ENCODE data around the gene CFAP299. TPM values are rescaled to one million over a fixed set of nuclear protein-coding genes. Genes with fewer than 3 reads are reported as not detected.
"Not testable (repeated sequence)": the region's sequence is repeated elsewhere in the genome, so short reads cannot be mapped to it uniquely, and the experiment has no call there.

CFAP299 gene
- total RNA-seq, 1 experiment from 2014 or later: not detected

- Histone ChIP-seq H3K27me3 (ENCODE audit: control insufficient read depth, insufficient read depth, low read length) (no peaks in the 10 kb centered on the region), H3K36me3 (replicated peaks; ENCODE audit: control insufficient read depth, insufficient read depth, low read length) (no peaks in the 10 kb centered on the region), H3K4me3 (ENCODE audit: insufficient read depth, low read depth, low read length) (no peak overlapping the region)
- DNase-seq: no peak
Measured at GRCh38 chr4:80311130-80311529, 24.4 kb upstream of the CFAP299 start.

GRCh38 chr4:80312124-80312523 lies 23.4 kb upstream of the CFAP299 start:
- H3K36me3 ChIP-seq (replicated peaks; ENCODE audit: control insufficient read depth, insufficient read depth, low read length): no peaks in the 10 kb centered on the region
- no peaks in the 10 kb centered on the region for H3K27me3 ChIP-seq (ENCODE audit: control insufficient read depth, insufficient read depth, low read length)
- no peak for DNase-seq
- no peak overlapping the region for H3K4me3 ChIP-seq (ENCODE audit: insufficient read depth, low read depth, low read length)

GRCh38 chr4:80313627-80314026 lies 21.9 kb upstream of the CFAP299 start:
- no peaks in the 10 kb centered on the region for H3K27me3 ChIP-seq (ENCODE audit: control insufficient read depth, insufficient read depth, low read length)
- H3K36me3 ChIP-seq (replicated peaks; ENCODE audit: control insufficient read depth, insufficient read depth, low read length): no peaks in the 10 kb centered on the region
- no peak overlapping the region for H3K4me3 ChIP-seq (ENCODE audit: insufficient read depth, low read depth, low read length)
- no peak for DNase-seq

GRCh38 chr4:80315848-80316247 lies 19.7 kb upstream of the CFAP299 start:
- not testable (repeated sequence) for H3K36me3 ChIP-seq (replicated peaks; ENCODE audit: control insufficient read depth, insufficient read depth, low read length); DNase-seq

GRCh38 chr4:80321341-80321740 lies 14.2 kb upstream of the CFAP299 start:
- H3K4me3 ChIP-seq (ENCODE audit: insufficient read depth, low read depth, low read length): no peak overlapping the region
- no peak for DNase-seq
- no peaks in the 10 kb centered on the region for H3K27me3 ChIP-seq (ENCODE audit: control insufficient read depth, insufficient read depth, low read length)
- no peaks in the 10 kb centered on the region for H3K36me3 ChIP-seq (replicated peaks; ENCODE audit: control insufficient read depth, insufficient read depth, low read length)

More at GRCh38 chr4:80315848-80316247, 19.7 kb upstream of the CFAP299 start:
- H3K27me3 ChIP-seq (ENCODE audit: control insufficient read depth, insufficient read depth, low read length); H3K4me3 ChIP-seq (ENCODE audit: insufficient read depth, low read depth, low read length): not testable (repeated sequence)

- Histone ChIP-seq H3K36me3 (replicated peaks; ENCODE audit: control insufficient read depth, insufficient read depth, low read length) (no peaks in the 10 kb centered on the region), H3K27me3 (ENCODE audit: control insufficient read depth, insufficient read depth, low read length) (no peaks in the 10 kb centered on the region), H3K4me3 (ENCODE audit: insufficient read depth, low read depth, low read length) (no peak overlapping the region)
- DNase-seq: peak; percentile 16
Measured at GRCh38 chr4:80321776-80322175, 13.8 kb upstream of the CFAP299 start.

GRCh38 chr4:80322716-80323115 lies 12.8 kb upstream of the CFAP299 start:
- Histone ChIP-seq H3K27me3 (ENCODE audit: control insufficient read depth, insufficient read depth, low read length) (no peaks in the 10 kb centered on the region), H3K4me3 (ENCODE audit: insufficient read depth, low read depth, low read length) (no peak overlapping the region), H3K36me3 (replicated peaks; ENCODE audit: control insufficient read depth, insufficient read depth, low read length) (no peaks in the 10 kb centered on the region)
- DNase-seq: no peak

- Histone ChIP-seq H3K4me3 (ENCODE audit: insufficient read depth, low read depth, low read length) (no peak overlapping the region), H3K36me3 (replicated peaks; ENCODE audit: control insufficient read depth, insufficient read depth, low read length) (no peaks in the 10 kb centered on the region), H3K27me3 (ENCODE audit: control insufficient read depth, insufficient read depth, low read length) (no peaks in the 10 kb centered on the region)
- no peak for DNase-seq
Measured at GRCh38 chr4:80324171-80324570, 11.4 kb upstream of the CFAP299 start.

GRCh38 chr4:80331693-80332092 lies 3.8 kb upstream of the CFAP299 start:
- DNase-seq: no peak
- Histone ChIP-seq H3K27me3 (ENCODE audit: control insufficient read depth, insufficient read depth, low read length) (peaks cover 11% of the 10 kb centered on the region), H3K4me3 (ENCODE audit: insufficient read depth, low read depth, low read length) (no peak overlapping the region)

GRCh38 chr4:80333121-80333520 lies 2.4 kb upstream of the CFAP299 start:
- H3K27me3 ChIP-seq (ENCODE audit: control insufficient read depth, insufficient read depth, low read length): peaks cover 12% of the 10 kb centered on the region

More at GRCh38 chr4:80331693-80332092, 3.8 kb upstream of the CFAP299 start:
- no peaks in the 10 kb centered on the region for H3K36me3 ChIP-seq (replicated peaks; ENCODE audit: control insufficient read depth, insufficient read depth, low read length)

GRCh38 chr4:80334568-80334967 lies 962 bp upstream of the CFAP299 start:
- Histone ChIP-seq H3K4me3 (ENCODE audit: insufficient read depth, low read depth, low read length) (no peak overlapping the region), H3K36me3 (replicated peaks; ENCODE audit: control insufficient read depth, insufficient read depth, low read length) (no peaks in the 10 kb centered on the region), H3K27me3 (ENCODE audit: control insufficient read depth, insufficient read depth, low read length) (peaks cover 12% of the 10 kb centered on the region)
- DNase-seq: no peak

More at GRCh38 chr4:80333121-80333520, 2.4 kb upstream of the CFAP299 start:
- no peaks in the 10 kb centered on the region for H3K36me3 ChIP-seq (replicated peaks; ENCODE audit: control insufficient read depth, insufficient read depth, low read length)
- no peak overlapping the region for H3K4me3 ChIP-seq (ENCODE audit: insufficient read depth, low read depth, low read length)
- DNase-seq: no peak

- no peak for DNase-seq
- no peaks in the 10 kb centered on the region for H3K36me3 ChIP-seq (replicated peaks; ENCODE audit: control insufficient read depth, insufficient read depth, low read length)
Measured at GRCh38 chr4:80335226-80335553, 340 bp upstream of the CFAP299 start.

GRCh38 chr4:80336582-80336981 lies 1.1 kb downstream of the CFAP299 start:
- H3K36me3 ChIP-seq (replicated peaks; ENCODE audit: control insufficient read depth, insufficient read depth, low read length): no peaks in the 10 kb centered on the region
- DNase-seq: peak; percentile 54
- no peak overlapping the region for H3K4me3 ChIP-seq (ENCODE audit: insufficient read depth, low read depth, low read length)
- H3K27me3 ChIP-seq (ENCODE audit: control insufficient read depth, insufficient read depth, low read length): peaks cover 12% of the 10 kb centered on the region

More at GRCh38 chr4:80335226-80335553, 340 bp upstream of the CFAP299 start:
- H3K27me3 ChIP-seq (ENCODE audit: control insufficient read depth, insufficient read depth, low read length): peaks cover 12% of the 10 kb centered on the region
- peak overlapping the region; percentile 47; the same call in 1 of the 2 replicates for H3K4me3 ChIP-seq (ENCODE audit: insufficient read depth, low read depth, low read length)

- Histone ChIP-seq H3K27me3 (ENCODE audit: control insufficient read depth, insufficient read depth, low read length) (peaks cover 10% of the 10 kb centered on the region), H3K36me3 (replicated peaks; ENCODE audit: control insufficient read depth, insufficient read depth, low read length) (no peaks in the 10 kb centered on the region), H3K4me3 (ENCODE audit: insufficient read depth, low read depth, low read length) (no peak overlapping the region)
- no peak for DNase-seq
Measured at GRCh38 chr4:80340036-80340435, 4.5 kb downstream of the CFAP299 start.

GRCh38 chr4:80342684-80343083 lies 7.2 kb downstream of the CFAP299 start:
- not testable (repeated sequence) for H3K4me3 ChIP-seq (ENCODE audit: insufficient read depth, low read depth, low read length); H3K27me3 ChIP-seq (ENCODE audit: control insufficient read depth, insufficient read depth, low read length); H3K36me3 ChIP-seq (replicated peaks; ENCODE audit: control insufficient read depth, insufficient read depth, low read length); DNase-seq

- Histone ChIP-seq H3K27me3 (ENCODE audit: control insufficient read depth, insufficient read depth, low read length) (no peaks in the 10 kb centered on the region), H3K4me3 (ENCODE audit: insufficient read depth, low read depth, low read length) (no peak overlapping the region), H3K36me3 (replicated peaks; ENCODE audit: control insufficient read depth, insufficient read depth, low read length) (no peaks in the 10 kb centered on the region)
- DNase-seq: no peak
Measured at GRCh38 chr4:80343887-80344286, 8.4 kb downstream of the CFAP299 start.

All from H7 (cell line).